GM19023 (cell line): Measurements from ENCODE around the gene KHDRBS2.
"Not testable (repeated sequence)": the region's sequence is repeated elsewhere in the genome, so short reads cannot be mapped to it uniquely, and the experiment has no call there.

Experiments used
- ATAC-seq: cut with Tn5 transposase; IDR thresholded peaks from one replicate; pipeline ENCODE4 v1.9.1; 2021; ENCODE audit warnings: mild to moderate bottlenecking, moderate library complexity; ENCODE audit not compliant: unreplicated experiment

KHDRBS2 gene

DNA sequence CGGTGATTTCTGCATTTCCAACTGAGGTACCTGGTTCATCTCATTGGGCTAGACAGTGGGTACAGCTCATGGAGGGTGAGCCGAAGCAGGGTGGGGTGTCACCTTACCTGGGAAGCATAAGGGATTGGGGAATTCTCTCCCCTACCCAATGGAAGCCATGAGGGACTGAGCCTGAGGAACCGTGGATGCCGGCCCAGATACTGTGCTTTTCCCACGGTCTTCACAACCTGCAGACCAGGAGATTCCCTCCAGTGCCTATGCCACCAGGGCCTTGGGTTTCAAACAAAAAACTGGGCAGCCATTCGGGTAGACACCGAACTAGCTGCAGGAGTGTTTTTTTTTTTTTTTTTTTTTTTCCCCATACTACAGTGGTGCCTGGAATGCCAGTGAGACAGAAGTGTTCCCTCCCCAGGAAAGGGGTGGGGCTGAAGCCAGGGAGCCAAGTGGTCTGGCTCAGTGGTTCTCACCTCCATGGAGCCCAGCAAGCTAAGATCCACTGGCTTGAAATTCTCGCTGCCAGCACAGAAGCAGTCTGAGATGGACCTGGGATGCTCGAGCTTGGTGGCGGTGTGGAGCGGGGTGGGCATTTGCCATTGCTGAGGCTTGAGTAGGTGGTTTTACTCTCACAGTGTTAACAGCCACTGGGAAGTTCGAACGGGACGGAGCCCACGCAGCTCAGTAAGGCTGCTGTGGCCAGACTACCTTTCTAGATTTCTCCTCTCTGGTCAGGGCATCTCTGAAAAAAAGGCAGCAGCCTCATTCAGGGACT, 416.2 kb downstream of the KHDRBS2 start:
- no peak for ATAC-seq

DNA sequence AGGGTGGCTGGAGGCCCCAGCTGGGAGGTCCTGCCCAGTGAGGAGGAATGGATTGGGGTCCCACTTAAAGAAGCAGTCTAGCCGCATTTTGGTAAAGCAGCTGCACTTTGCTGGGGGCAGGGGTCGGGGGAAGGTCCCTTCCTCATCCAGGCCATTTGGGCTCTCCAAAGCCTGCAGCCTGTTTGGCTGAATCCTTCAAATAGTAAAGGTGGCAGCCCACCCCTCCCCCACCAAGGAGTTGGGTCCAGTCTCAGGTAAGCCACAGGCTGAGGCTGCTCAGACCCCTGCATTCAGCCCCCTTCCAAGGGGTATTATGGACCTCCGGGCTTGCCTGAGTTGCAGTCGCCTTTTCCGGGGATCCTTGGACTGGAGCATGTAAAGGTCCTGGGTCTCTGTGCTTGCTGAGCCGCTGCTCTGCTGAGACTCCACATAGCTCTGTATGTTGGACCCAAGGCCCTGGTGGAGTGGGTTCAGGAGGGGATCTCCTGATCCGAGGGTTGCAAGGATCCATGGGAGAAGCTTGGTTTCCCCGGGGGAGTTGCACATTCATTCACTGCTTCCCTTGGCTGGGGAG, 417.4 kb downstream of the KHDRBS2 start:
- ATAC-seq, result no peak

DNA sequence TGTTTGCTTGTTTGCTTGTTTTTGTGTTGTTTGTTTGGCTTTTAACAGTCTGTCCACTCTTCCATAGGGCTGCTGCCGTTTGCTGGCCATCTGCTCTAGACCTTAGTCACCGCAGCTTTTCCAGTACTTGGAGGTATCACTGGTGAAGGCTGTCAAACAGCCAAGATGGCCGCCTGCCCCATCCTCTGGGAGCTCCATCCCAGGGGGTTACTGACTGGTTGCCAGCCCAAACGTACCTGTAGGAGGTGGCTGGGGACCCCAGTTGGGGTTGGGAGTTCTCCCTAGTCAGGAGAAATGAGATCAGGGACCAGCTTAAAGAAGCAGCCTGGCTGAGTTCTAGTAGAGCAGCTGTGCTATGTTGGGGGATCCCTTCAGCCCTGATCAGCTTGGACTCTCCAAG, 418.4 kb downstream of the KHDRBS2 start:
- no peak for ATAC-seq

DNA sequence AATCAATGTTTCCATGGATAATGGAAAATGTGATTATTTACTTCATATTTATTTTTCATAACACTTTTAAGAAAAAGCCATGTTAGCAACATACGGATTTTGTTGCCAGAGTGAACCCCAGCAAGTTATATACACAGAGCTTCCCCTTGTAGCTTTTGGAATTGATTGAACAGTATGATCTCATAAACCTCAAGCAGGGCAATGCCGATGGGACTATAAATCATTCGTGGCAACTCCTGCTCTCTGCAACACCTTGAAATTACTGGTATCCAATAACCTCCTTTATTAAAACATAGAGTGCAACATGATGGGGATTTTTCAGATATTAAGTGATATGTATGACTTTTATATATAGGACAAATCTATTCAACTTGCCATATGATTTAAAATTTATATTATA, 428.5 kb downstream of the KHDRBS2 start:
- no peak for ATAC-seq

DNA sequence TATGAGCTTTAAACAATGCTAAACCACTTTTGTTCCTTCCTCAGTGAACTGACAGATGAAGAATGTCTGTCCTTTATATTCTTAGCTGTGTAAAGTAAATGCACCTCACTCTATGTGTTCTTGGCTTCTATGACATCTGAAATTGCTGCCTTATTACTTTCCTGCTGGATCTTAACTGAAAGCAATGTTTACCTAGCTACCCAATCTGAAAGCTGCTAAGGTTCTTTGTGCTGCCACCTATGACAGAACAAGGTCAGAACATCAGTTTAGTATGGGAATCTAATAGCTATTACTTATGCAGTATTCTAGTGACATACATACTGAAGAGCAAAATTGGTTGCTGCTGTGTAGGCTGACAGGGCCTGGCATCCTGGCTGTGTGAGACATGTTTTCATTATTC, 444.1 kb downstream of the KHDRBS2 start:
- no peak for ATAC-seq

DNA sequence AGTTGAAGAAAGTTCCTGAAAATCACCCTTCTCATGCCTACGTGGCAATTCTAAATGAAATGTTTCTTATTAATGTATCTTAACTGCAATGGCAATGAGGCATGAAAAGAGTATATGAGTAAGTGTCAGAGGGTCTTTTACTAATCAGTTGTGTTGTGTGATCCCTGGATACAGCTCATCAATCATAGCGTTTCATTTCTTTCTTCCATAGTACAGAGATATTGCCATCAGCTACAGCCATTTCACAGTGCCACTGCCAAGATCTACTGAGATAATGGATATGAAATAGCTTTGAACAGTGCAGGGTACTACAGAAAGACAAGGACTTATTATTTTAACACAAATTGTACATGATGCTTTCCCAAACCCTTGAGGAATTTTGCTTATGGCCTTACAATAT, 450.8 kb downstream of the KHDRBS2 start:
- ATAC-seq, result no peak

DNA sequence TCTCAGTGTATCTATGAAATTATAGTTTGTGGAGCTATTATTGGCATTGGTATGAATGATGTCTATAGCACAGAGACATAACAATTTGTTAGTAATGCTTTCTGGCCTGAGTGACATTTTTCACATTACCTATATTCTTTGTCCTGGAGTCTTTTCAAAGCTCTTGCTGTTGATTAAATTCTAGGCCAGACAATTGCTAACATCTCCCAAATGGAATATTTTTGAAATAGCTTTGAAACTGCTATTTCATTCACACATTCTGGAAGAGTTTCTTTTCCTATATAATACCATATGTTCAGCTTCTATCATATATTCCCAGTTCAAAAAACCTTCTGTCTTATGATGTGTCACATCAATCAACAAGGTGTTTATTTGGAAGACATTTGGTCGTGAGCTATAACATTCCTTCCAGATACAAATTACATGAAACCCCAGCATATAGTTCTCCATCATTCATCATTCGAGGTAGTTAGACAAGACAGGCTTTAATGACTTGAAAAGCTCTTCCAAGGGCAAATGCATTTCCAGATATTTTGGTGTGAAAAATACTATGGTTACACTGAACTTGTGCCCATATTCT, 452.8 kb downstream of the KHDRBS2 start:
- ATAC-seq, result no peak

DNA sequence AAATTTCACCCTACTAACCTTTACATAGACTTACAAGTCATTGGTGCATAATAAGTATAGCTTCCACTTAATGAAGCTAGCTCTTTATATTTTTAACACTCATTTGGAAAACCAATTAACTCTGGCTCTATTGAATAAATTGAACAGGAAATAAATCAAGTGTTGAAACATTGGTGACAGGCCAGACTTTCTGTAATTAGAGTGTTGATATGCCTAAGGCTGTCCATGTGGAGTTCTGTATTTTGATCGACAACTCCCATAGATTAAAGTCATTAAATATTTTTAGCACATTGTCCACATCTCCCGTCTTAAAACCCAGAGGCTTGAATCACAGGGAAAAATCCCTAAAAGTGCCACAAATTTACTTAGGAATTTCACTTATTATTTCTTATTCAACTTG, 468.3 kb downstream of the KHDRBS2 start:
- ATAC-seq, result no peak

DNA sequence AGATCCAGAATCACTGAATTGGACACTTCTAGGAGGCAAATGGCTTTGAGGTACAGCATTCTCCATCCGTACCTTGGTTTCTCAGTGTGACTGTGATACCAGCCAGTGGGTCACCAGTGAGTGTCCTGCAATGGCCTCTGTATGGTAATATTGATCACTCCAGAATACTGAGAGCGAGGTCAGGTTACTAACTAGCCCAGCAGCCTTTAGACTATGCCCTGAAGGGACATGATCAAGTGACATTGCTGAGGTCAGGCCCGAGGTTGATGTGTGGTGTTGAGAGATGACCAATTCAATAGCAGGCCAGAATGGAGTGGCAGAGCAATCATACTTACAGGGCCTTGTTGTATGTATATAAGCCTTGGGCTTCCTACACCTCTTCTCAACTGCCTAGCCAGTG, 476.0 kb downstream of the KHDRBS2 start:
- no peak for ATAC-seq

DNA sequence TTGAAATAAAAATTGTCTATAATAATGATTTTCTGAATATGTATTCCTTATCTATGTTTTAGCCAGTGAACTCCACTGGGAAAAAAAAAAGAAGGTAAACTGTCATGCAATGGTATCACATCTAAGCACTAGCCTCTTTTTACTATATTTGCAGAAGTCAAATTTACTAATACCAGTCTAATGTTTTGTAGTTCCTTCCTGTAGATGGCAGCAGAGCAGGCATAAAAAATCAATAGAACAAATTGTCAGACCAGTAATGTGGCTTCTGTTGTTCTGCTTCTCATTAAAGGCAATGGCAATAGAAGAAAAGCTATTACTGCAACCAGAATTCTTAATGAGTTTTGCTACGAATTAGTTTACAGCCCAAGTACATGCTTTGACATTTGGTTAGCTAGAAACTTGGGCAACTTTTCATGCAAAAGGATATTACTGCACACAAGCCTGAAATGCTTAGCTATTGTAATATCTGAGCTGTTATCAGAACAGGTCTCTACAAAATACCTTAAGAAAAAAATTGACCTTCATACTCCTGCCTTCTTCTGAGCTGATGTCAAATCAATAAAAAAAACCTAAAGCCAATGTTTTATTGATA, 476.9 kb downstream of the KHDRBS2 start:
- ATAC-seq, result no peak

DNA sequence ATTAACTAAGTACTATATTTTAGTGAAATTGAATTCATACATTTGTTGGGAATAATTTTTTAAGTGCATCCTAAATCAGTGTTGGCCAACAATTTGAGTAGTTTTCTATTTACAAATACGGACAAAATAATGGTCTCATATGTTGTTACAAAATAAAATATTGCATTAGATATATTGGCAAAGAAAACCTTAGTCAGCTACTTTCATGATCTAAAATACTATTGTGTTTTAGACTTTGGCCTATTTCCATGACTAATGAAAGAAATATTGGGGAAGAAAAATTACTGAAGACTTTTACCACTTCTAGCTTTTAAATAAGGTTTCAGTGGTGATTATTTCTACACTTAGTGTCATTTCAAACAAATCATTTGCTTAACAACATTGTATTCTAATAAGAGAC, 498.0 kb downstream of the KHDRBS2 start:
- no peak for ATAC-seq

DNA sequence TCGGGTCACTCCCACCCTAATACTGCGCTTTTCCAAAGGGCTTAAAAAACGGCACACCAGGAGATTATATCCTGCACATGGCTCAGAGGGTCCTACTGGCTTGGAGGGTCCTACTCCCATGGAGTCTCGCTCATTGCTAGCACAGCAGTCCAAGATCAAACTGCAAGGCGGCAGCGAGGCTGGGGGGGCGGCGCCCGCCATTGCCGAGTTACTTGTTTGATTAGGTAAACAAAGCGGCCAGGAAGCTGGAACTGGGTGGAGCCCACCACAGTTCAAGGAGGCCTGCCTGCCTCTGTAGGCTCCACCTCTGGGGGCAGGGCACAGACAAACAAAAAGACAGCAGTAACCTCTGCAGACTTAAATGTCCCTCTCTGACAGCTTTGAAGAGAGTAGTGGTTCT, 516.6 kb downstream of the KHDRBS2 start:
- not testable (repeated sequence) for ATAC-seq

DNA sequence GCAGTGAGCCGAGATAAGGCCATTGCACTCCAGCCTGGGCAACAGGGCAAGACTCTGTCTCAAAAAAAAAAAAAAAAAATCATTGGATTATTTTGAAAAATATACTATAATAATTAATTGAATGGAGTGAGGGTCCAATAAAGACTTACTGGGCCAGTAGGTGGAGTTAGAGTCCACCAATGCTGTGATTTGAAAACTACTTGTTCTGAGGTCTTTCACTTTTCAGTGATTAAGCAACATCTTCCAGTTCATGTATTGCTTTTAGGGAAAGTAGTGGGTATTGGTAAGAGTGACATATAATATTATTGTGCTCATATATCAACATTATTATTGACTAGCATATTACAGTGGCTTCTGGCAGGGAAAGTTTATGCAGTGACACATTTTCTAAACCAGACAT, 530.3 kb downstream of the KHDRBS2 start:
- no peak for ATAC-seq

DNA sequence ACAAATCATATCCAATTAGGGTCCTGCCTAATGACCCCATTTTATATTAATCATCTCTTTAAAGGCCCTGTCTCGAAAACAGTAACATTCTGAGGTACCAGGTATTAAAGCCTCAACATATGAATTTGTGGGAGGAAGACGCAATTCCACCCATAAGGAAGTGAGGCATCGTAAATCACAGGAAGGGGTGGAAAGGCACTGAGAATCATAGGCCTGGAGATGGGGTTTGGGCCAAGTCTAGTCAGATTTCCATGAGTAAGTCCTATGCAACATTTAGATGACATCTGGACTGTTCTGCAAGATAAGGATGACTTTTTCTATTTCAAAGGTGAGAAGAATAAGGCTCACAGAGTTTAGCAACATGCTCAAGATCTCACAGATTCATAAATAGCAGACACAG, 534.0 kb downstream of the KHDRBS2 start:
- ATAC-seq, result no peak

DNA sequence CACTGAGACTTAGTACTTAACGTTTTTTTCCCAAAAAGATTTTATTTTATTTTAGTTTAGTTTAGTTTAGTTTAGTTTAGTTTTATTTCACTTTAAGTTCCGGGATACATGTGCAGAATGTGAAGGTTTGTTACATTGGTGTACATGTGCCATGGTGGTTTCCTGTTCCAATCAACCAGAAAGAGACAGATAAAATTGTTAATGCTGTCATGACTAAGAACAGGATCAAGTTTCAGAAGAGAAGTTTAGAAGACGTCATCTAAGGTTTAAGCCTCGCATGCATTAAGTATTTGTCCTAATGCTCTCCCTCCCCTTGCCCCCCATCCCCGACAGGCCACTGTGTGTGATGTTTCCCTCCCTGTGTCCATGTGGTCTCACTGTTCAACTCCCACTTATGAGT, 540.0 kb downstream of the KHDRBS2 start:
- no peak for ATAC-seq

DNA sequence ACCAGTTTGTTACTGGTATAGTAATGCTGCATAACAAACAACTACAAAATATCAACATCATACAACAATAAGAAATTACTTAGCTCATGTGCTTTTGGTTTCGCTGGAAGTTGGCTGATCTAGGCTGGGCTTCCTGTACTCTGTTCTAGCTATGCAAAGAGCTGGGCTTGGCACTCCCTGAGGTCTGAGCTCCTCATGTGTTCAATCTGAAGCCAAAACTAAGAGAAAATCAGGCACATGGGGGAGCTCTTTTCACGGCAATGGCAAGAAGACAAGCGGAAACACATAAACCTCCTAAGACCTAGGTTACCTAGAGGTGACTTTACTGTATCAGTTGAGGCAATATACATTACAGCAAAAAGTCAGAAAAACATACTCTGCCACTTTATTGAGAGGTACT, 574.2 kb downstream of the KHDRBS2 start:
- no peak for ATAC-seq

DNA sequence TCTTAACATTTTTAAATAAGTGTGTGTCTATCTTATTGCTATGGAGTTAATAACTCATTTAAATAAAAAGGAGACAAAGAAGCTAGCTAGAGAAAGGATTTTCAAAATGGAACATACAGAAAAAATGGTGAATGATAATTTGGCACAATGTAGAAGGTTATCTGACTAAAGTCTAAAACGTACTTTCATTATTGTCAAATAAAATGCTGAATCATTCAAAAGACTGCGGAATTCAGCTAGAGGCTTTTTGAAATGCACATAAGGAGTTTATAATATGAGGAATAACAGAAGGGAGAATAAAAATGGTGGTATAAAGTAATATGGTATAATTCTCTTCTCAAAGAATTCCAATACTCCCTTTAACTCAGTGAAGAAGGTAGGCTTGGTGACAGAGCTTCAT, 597.9 kb downstream of the KHDRBS2 start:
- no peak for ATAC-seq

DNA sequence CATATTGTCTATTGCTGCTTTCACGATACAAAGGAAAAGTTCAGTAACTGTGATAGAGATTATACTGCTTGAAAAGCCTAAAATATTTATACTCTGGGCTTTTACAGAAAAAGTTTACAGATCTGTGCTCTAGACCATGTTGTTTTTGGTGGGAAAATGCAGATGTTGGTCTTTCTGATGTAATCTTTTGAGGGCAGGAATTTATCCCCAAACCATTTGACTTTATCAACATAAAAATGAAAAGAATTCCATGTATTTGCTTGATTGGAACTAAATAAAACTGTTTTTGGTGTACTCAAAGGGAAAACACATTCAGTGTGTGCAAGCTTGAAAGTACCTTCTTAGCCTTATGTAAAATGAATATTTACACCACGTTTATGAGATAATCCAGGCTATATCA, 603.5 kb downstream of the KHDRBS2 start:
- ATAC-seq, result no peak

DNA sequence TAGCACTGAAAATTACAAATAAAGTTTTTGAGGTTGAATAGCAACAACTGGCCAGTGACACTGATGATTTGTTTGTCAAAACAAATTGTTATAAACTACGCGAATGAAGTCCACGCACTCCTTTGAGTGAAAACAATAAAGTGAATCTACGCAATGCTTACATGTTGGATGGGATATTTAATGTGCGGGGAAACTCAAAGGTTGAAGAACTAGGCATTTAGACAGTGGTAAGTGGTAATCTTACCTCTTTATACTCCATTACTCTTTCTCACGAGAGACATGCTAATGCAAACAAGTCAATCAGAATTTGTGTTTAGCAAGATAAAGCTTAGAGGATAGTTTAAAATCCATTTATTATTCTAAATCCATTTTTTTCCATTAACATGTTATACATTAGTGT, 606.4 kb downstream of the KHDRBS2 start:
- ATAC-seq, result no peak

DNA sequence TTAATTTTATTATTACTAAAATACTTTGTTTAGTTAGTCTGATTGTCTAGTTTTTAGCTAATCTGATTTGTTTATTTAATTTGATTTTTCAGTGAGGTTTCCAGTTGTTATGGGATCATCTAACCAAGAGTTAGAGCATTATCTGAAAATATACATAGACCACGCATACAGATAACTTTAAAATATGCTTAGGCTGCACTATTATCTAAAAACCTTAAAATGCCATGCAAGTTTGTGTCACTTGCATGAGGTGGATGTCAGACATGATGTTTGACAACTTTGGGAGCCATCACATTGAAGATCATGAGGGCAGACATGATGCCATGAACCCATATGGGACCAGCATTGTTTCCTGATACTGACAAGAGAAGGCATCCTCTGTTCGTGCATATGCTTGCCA, 610.3 kb downstream of the KHDRBS2 start:
- no peak for ATAC-seq

DNA sequence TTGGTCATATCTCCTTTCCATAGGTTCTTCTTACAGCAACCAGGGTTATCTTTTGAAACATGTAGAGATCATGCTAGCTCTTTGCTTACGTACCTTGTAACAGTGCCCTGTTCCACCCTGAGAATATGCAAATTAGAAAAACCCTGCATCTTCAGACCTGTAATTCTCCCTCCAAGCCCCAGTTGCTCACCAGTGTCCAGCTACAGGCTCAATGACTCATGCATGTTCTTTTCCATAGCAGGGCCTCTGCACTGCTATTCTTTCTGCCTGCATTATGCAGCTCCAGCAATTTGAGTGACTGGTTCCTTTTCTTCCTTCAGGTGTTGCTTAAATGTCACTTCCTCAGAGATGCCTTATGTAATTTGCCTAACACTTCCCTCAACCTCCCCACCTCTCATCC, 636.2 kb downstream of the KHDRBS2 start:
- no peak for ATAC-seq

DNA sequence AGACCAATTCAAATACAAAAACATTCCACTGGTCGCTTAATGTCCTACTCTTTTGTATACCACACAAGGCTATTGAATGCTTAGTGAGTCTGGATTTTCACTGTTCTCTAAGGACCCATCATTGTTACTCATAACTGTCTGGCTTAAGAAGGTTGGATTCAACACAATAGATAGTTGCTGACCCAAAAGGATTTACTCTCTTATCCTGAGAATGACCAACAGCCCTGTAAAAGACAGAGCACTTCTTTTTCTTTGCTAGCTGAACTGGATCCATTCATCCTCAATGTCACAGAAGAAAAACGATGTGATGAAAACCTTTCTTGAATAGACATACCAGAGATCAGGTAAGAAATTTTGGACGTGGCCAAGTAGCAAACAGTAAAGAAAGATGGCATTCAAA, 645.6 kb downstream of the KHDRBS2 start:
- no peak for ATAC-seq
